NCI-H510A (cell line): ENCODE results near the gene SCUBE1.

ENCODE experiments used
- DNase-seq: peaks from one replicate; lab custom pipeline; 2025; lab: John Stamatoyannopoulos, UW

Gene SCUBE1

DNA sequence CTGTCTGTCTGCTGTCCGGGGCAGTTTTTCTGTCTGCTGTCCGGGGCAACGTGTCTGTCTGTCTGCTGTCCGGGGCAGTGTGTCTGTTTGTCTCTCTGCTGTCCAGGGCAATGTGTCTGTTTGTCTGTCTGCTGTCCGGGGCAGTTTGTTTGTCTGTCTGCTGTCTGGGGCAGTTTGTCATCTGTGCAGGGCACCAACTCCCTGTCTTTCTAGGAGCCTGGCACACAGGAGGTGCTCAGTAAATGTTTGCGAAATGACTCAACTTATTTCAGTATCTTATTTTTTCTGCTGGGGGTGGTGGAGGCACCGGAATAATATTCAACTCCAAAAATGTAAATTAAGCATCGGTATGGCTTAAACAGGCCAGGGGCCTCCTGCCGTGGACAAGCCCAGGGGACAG lies 144.2 kb downstream of the SCUBE1 start:
- no peak for DNase-seq

DNA sequence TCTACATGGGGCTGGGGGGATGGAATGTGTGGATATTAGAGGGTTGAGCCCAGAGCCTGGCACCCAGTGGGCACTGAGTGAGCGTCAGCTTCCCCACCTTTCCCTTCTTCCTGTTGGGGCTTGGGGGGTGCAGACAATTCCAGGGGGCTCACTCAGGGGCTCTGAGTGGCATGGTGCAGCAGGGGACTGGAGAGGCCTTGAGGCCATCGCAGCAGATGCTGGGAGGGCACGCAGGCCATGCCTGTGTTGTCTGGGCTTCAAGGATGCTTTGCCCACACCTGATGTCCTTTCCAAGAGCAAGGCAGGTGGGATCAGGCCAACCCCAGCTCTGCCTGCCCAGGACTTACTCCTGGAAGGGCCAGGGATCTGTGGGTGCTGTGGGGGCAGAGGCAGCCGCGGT lies 145.0 kb downstream of the SCUBE1 start:
- DNase-seq: no peak

DNA sequence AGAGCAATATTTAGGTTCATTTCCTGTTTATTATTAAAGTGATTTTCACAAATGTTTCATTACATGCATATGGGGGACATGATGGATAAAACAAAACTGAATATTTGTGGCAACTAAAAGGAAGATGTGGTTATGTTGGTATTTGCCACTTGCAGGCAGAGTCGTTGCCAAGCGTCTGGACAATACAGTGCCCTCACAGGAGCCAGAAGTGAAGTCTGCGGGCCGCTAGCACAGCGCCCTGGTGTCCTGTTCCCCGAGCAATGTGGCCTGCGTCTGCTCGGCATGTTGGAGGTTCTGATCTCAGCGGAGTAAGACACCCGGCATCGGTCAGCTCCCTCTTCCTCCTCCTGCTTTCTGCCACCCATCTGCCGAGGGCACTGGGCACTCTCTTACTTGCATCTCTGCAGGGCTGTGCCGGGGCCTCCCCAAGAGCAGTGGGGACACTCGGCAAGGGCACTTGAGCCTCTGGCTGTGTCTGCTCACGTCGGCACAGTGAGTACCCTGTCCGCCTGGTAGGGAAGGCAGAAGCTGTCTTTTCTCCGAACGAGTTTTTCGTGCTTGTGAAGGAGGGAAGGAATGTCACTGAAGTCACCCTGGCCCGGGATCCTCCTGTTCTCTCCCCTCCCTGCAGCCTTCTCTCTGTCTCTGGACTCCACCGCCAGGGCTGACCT lies 145.8 kb downstream of the SCUBE1 start:
- no peak for DNase-seq

DNA sequence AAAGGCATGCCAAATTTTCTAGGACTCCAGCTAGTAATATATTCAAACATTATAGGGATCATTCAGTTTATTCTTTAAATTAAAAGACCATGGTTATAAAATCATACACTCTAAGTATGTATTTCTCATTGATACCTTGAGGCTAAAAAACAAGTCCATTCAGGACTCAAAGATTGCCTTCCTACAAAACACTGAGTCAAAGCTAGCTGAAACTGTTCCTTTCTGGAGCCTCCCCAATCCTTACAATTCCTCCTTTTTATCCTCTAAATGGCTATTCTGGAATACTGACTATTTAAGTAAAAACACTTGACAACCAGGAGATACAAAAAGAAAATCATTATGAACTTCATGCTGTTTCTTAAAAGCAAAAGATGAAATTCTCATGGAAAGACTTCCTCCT lies 151.3 kb downstream of the SCUBE1 start:
- DNase-seq: no peak

DNA sequence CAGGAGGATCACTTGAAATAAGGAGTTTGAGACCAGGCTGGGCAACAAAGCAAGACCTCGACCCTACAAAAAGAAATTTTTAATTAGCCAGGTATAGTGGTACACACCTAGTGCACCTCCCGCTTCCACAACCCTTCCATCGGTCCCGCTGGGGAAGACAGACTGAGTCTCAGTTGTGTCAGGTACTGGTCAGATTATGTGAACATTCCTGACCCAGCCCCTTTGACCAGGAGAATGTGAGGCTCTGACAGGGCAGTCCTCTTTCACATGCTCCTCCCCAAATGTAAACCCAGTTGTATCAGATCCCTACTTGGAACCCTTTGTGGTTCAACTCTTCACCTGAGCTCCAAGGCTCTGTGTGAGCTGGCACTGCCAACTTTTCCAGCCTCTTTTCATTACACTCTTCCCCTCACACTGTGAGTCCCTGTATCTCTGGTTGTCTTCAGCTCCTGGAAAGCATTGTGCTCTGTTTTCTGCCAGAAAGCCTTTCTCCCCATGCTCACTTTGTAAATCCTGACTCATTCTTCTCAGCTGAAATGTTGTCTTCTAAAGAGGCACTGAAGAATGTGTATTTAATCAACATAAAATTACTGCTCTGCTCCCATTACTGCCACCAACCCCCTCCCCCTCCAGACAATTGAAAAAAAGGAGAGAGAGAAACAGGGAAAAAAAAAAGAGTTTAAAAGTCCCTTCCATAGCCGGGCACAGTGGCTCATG lies 154.2 kb downstream of the SCUBE1 start:
- DNase-seq: no peak

DNA sequence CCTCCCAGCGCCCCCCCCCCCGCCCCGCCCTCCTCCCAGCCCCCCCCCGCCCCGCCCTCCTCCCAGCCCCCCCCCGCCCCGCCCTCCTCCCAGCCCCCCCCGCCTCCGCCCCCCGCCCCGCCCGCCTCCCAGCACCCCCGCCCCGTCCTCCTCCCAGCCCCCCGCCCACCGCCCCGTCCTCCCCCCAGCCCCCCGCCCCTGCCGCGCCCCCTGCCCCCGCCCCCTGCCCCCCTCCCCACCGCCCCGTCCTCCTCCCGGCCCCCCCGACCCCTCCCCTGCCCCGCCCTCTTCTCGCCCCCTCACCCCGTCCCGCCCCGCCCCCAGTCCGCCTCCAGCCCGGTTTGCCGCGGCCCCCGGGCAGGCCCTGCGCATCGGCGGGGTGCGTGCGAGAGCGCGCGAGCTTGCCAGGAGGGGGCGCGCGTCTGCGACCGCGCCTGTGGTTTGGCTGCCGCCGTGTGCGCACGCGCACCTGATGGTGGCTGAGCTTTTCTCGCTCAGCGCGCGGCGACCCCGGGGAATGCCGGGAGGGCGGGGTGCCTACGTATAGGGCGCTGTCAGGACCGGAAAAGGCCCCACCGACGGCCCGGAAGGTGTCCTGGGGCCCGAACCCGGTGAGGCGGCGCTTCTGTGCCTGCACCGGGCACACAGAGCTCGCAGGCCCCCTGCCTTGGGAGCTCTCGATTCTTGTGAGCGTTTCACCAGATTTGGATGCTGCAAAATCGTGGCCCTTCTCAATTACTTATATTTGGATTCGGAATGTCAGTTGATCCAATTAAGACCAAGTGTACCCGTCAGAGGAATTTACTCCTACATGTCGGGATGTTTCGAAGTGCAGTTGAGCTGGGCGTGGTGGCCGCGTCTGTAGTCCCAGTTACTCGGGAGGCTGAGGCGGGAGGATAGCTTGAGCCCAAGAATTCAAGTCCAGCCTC lies 155.7 kb downstream of the SCUBE1 start:
- DNase-seq: peak; percentile 75

DNA sequence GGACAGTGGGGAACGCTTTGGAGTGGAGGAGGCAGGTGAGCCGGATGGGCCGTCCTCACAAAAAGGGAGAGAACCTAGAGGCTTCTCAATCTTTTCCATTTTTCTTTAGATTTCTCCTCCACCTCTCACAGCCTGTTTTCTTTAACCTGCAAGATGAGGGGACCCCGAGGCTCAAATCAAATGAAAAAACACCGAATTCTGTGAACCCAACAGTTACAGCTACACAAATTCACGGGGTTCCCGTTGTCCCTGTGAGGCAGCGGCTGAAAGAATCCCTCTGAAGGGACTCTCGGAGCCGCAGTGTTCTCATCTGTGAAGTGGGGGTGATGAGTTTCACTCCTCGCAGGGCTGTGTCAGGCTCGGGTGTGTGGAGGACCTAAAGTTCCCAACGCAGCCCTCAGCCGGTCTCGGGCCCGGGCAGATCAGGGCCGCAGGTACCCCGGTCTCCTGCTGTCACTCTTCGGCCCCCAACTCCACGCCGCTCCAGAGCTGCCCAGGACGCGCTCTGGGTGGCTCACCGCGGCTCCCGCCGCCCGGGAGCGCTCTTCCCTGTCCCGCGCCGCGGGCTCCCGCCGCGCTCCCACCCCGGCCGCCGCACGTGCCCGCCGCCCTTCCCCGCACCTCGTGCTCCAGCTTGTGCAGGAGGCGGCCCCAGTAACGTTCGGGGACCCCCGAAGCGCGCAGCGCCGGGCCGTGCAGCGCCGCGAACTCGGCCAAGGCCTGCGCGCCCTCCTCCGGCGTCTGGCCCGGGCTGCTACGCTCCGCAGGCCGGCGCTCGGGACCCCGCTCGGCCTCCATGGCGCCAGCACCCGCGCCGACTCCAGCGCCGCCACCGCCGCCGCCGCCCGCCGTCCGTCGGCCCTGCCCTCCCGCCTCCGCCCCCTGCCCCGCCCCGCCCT lies 156.7 kb downstream of the SCUBE1 start, which contains the start of gene TTLL12:
Gene TTLL12, minus strand, starts transcription at position 863 of the 899 bp plus-strand sequence. Its CDS starts 65 bp downstream, at position 798.
- no peak for DNase-seq

DNA sequence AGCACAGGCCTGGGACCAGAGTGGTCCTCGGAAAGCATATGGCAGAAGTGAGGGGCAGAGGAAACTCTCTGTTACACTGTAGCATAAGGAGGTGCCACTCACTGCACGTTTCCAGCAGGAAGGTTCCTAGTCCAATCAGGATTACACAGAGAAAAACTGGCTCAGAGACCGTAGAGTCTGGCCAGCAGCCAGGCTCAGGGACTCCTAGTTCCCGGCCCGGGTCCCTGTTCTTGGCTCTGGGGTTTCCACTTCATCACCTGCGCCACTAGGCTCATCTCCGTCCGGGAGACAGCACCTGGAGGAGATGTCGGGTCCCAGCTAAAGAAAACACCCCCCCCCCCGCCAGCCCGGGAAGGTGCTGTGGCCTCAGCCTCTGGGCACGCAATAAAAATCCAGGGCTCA lies 157.3 kb downstream of the SCUBE1 start:
- DNase-seq: no peak

DNA sequence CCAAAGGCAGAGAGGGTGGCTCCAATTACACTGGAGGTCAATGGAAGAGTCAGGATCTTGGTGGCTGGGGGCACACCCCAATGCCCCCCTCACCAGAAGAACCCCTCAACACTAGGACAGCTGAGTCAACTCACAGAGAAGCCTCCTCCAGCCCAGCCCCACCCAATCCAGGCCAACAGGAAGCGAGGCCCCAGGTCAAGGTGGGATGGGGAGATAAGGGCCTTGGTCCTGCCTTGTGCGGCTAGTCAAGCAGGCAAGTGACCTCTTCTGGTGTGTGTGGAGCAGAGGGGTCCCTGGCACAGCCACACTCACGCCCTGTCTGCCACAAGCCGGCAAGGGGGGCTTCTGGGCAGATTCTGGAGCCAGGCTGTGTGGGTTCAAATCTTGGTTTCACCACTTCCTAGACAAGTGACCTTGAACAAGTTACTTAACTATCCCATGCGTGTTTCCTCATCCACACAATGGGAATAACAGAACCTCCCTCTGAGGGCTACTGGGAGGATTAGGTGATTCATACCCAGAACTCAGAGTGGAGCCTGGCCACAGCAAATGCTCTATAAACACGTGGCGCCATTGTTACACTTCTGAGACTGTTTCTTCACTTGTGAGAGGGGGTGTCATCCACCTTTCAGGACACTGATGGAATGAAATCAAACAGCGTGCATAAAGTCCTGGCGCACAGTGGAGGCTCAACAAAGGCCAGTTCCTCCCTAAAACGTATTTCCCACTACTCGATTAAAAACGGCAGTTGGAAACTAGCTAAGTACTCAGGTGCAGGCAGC lies 159.5 kb downstream of the SCUBE1 start:
- DNase-seq: no peak

DNA sequence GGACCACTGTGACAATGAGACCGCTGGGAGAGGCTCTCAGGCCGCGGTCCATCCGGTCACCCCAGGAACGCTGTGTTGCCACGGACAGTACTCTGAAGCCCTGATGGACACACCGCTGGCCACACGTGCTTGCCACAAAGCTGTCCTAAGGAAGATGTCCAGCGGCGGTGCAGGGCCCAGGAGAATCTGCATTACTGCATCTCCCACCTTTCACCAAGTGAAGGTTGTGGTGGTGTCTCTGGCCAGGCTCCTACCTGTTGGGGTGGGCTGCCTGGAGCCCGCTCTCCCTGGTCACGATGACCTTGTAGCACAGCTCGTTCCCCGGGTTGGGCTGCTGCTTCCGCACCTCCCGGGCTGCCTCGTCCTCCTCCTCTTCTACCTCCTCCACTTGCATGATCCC lies 160.4 kb downstream of the SCUBE1 start:
- DNase-seq: no peak

DNA sequence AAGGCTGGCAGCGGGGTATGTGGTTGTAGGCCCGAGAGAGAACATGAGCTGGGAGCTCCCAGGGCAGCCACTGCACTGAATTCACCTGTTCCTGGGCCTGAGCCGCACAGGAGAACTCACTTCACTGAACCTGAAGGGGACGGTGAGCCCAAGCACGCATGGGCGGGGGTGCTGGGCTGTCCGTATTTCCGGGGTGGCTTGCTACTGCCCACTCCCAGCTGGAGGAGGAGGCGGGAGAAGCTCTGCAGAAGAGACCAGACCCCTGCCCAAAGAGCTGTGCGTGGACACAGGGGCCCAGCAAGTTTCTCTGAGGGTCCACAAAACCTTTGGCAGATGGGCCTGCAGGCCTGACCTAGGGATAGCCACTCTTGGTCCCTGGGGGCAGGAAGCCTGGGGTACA lies 161.1 kb downstream of the SCUBE1 start:
- no peak for DNase-seq

DNA sequence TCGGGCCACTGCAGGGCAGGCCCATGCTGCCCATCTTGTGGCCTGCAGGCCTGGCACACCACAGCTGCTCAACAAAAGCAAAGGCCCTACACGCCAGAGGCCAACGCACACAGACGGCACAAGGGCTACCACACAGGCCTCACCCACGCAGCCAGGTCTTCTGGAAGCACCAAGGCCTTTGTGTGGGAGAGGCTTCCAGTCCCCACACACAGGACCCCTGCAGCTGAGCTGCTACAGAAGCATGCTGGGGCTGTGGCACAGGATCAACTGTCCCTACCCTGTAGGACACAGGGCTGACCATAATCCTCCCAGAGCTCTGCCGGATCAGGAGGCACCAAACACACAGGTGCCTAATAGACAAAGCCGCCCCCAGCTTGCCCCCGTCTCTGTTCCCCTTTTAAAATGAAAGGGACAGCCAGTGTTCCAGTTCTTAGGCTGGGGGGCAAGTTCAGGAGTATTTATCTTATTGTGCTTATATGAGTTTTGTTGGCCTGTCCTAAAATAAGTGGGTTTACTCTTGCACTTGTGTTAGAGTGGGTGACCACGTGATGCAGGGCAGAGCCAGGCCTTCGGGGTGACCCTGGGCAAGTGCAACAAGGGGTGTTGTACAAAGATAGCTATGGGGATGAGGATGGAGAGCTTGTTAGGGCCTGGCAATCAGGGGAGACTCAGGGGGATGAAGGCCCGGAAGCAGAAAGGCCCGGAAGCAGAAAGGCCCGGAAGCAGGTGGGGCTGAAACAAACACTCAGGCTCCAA lies 161.7 kb downstream of the SCUBE1 start:
- no peak for DNase-seq

DNA sequence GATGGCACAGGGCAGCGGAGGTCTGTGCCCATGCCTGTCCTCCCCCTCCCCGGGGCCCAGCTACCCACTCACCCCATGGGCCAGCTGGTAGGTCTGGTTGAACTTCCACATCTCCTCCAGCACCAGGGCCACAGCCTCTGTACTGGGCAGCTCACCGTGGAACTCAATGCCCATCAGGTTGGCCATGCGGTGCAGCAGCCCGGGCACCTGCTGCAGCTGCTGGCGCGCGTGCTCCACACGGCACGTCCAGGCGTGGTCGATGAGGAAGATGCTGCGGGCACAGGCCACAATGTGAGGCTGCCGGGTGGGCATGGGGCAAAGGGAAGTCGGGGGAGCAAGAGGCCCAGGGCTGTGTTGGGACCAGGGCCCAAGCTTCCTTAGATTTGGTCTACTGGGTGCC lies 162.5 kb downstream of the SCUBE1 start:
- DNase-seq: no peak

DNA sequence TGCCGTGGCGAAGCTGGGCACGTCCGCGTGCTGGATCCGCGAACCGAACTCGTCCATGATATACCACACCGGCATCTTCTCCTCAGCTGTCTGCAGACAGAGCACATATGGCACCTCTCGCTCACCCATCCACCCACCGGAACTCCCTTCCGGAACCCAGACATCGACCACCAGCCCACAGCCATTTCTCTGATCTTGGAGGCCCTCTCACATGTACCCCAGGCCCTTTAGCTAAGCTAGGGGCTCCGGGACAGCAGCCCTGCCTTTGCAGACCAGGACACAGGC lies 163.3 kb downstream of the SCUBE1 start:
- DNase-seq: no peak

DNA sequence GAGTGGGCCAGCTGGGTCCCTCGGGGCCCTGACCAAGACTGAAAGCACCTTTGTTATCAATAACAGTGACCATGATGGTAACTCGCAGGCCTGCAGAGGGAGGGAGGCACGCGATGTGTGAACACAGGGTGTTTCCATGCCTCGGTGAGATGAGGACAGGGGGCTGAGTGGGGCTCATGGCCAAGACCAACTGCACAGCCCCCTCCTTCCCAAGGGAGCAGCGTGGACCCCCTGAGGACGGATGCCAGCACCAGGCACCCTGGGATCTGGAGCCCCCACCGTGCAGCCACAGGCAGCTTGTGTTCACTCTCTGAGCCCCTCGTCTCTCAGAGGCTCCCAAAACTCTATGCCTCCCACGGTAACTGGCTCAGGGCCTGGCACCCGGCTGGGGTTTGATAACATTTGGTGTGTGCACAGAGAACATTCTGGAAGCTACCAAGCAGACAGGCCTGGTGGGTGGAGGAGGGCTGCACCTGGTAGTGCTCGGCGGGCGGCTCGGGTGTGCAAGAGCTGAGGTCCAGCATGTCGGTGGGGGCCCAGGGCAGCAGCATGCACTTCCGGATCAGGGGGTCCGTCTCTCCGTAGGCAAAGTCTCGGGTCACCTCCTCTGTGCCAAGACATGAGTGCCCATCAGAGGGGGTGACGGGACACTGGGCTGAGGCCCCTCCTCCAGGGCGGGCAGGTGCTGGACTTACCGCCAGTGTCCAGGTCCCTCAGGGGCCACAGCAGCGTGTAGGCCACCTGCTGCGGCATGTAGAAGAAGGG lies 163.8 kb downstream of the SCUBE1 start:
- no peak for DNase-seq

DNA sequence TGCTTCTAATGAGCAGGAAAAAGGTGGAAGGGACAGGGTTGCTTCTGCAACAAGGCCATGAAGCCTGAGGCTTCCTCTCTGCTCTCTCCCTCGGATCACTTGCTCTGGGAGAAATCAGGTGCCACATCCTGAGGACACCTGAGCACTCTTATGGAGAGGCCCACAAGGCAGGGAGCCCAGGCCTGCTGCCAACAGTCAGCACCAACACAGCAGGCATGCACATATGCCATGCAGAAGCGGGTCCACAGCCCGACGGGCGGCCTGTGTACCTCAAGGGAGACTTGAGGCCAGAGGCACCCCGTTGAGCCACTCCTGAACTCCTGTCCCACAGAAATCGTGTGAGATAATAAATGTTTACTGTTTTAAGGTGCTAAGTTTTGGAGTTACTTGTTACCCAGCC lies 165.7 kb downstream of the SCUBE1 start:
- no peak for DNase-seq

DNA sequence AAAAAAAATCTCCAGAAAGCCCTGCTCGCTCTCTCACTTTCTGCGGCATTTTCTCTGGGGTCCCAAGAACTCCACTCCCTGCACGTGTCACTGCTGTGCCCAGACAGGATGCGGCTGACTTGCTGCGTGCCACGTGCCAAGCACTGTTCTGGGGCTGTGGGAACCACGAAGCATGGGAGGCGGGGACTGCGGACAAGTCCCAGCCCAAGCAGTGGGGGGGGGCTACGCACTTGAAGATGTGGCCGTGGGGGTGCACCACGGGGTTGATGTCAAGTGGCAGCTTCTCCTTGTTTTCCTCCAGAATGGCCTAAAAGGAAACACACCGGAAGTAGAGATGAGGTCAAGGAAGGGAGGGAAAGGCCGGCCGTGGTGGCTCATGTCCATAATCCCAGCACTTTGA lies 167.1 kb downstream of the SCUBE1 start:
- DNase-seq: no peak

DNA sequence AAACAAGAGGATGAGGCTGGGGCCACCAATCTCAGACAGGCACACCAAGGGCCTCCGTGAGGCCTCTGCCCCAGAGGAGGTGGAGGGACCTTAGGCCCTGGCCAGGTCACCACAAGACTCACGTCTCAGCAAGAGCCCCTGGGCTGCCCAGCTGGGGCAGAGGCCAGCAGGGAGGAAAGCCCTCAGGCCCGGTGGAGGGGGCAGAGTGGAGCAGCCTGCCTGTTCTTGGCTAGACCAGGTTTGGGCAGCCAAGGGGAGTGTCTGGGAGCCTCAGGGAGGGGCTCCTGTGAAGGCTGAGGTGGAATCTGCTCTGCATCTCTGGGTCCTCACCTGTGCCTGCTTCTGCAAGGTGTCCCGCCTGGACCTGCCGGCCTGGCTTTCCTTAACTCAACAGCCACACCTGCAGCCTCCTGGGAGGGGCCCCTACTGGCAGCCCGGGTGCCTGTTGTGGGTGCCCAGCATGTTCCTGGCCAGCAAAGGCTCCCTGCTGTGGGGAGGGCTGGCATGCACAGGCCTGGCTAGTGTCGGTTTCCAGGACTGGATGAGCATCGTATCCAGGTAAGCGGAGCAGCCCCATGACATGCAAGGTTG lies 168.1 kb downstream of the SCUBE1 start:
- no peak for DNase-seq
